ENCODE results near the gene POLA1.

DNA sequence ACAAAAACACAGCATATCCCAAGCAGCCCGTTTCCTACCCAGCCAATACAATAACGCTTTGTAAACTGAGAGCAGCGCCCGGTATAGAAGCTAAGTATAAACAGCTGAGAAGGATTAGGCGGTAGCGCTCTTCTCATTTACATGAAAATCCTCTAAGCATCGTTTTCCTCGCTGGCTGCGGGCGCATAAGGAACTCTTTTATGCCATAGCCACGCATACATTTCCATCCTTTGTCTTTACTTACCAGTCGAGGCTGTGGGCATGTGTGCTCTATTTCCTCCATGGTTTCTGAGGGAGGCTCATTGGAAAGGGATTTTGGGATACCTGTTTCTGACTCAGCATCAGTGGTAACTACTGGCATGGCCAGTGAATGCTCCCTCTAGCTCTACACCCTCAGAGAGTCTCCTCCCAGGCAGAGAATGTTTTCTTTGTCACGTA lies 47.0 kb upstream of the POLA1 start:
- TF ChIP-seq ZNF121 (tag by site-specific recombination; IDR thresholded peaks at IDR 0.05) = no peak
- TF ChIP-seq, protein P1, sequence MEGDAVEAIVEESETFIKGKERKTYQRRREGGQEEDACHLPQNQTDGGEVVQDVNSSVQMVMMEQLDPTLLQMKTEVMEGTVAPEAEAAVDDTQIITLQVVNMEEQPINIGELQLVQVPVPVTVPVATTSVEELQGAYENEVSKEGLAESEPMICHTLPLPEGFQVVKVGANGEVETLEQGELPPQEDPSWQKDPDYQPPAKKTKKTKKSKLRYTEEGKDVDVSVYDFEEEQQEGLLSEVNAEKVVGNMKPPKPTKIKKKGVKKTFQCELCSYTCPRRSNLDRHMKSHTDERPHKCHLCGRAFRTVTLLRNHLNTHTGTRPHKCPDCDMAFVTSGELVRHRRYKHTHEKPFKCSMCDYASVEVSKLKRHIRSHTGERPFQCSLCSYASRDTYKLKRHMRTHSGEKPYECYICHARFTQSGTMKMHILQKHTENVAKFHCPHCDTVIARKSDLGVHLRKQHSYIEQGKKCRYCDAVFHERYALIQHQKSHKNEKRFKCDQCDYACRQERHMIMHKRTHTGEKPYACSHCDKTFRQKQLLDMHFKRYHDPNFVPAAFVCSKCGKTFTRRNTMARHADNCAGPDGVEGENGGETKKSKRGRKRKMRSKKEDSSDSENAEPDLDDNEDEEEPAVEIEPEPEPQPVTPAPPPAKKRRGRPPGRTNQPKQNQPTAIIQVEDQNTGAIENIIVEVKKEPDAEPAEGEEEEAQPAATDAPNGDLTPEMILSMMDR (tag by site-specific recombination; IDR thresholded peaks at IDR 0.05) = no peak
- TF ChIP-seq, protein P2, sequence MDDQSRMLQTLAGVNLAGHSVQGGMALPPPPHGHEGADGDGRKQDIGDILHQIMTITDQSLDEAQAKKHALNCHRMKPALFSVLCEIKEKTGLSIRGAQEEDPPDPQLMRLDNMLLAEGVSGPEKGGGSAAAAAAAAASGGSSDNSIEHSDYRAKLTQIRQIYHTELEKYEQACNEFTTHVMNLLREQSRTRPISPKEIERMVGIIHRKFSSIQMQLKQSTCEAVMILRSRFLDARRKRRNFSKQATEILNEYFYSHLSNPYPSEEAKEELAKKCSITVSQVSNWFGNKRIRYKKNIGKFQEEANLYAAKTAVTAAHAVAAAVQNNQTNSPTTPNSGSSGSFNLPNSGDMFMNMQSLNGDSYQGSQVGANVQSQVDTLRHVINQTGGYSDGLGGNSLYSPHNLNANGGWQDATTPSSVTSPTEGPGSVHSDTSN (CRISPR knock-in tag; IDR thresholded peaks at IDR 0.05) = no peak
- TF ChIP-seq ZNF2 (tag by site-specific recombination; IDR thresholded peaks at IDR 0.05) = no peak
- TF ChIP-seq, protein P3, sequence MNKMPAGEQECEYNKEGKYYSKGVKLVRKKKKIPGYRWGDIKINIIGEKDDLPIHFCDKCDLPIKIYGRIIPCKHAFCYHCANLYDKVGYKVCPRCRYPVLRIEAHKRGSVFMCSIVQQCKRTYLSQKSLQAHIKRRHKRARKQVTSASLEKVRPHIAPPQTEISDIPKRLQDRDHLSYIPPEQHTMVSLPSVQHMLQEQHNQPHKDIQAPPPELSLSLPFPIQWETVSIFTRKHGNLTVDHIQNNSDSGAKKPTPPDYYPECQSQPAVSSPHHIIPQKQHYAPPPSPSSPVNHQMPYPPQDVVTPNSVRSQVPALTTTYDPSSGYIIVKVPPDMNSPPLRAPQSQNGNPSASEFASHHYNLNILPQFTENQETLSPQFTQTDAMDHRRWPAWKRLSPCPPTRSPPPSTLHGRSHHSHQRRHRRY (tag by site-specific recombination; IDR thresholded peaks at IDR 0.05) = no peak
- TF ChIP-seq, protein P4, sequence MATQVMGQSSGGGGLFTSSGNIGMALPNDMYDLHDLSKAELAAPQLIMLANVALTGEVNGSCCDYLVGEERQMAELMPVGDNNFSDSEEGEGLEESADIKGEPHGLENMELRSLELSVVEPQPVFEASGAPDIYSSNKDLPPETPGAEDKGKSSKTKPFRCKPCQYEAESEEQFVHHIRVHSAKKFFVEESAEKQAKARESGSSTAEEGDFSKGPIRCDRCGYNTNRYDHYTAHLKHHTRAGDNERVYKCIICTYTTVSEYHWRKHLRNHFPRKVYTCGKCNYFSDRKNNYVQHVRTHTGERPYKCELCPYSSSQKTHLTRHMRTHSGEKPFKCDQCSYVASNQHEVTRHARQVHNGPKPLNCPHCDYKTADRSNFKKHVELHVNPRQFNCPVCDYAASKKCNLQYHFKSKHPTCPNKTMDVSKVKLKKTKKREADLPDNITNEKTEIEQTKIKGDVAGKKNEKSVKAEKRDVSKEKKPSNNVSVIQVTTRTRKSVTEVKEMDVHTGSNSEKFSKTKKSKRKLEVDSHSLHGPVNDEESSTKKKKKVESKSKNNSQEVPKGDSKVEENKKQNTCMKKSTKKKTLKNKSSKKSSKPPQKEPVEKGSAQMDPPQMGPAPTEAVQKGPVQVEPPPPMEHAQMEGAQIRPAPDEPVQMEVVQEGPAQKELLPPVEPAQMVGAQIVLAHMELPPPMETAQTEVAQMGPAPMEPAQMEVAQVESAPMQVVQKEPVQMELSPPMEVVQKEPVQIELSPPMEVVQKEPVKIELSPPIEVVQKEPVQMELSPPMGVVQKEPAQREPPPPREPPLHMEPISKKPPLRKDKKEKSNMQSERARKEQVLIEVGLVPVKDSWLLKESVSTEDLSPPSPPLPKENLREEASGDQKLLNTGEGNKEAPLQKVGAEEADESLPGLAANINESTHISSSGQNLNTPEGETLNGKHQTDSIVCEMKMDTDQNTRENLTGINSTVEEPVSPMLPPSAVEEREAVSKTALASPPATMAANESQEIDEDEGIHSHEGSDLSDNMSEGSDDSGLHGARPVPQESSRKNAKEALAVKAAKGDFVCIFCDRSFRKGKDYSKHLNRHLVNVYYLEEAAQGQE (tag by site-specific recombination; IDR thresholded peaks at IDR 0.05) = no peak
- no peak for TF ChIP-seq ZNF585B (tag by site-specific recombination; IDR thresholded peaks at IDR 0.05)
- TF ChIP-seq ZNF510 (tag by site-specific recombination; IDR thresholded peaks at IDR 0.05; ENCODE audit: insufficient replicate concordance) = no peak
- no peak for TF ChIP-seq GLIS1 (tag by site-specific recombination; IDR thresholded peaks at IDR 0.05)
- no peak for TF ChIP-seq ZNF501 (tag by site-specific recombination; IDR thresholded peaks at IDR 0.05)
- TF ChIP-seq ZNF433 (tag by site-specific recombination; IDR thresholded peaks at IDR 0.05; ENCODE audit: low read depth) = no peak
- TF ChIP-seq TCF7L2 (IDR thresholded peaks at IDR 0.05; ENCODE audit: borderline replicate concordance, low read depth, low read length) = no peak
- TF ChIP-seq, protein P5, sequence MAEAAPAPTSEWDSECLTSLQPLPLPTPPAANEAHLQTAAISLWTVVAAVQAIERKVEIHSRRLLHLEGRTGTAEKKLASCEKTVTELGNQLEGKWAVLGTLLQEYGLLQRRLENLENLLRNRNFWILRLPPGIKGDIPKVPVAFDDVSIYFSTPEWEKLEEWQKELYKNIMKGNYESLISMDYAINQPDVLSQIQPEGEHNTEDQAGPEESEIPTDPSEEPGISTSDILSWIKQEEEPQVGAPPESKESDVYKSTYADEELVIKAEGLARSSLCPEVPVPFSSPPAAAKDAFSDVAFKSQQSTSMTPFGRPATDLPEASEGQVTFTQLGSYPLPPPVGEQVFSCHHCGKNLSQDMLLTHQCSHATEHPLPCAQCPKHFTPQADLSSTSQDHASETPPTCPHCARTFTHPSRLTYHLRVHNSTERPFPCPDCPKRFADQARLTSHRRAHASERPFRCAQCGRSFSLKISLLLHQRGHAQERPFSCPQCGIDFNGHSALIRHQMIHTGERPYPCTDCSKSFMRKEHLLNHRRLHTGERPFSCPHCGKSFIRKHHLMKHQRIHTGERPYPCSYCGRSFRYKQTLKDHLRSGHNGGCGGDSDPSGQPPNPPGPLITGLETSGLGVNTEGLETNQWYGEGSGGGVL (tag by site-specific recombination; IDR thresholded peaks at IDR 0.05) = no peak
- no peak for TF ChIP-seq ZNF530 (tag by site-specific recombination; IDR thresholded peaks at IDR 0.05; ENCODE audit: low read depth)
